Activated T-cell treated with anti-CD3 and anti-CD28 coated beads, Interleukin-2, amount 50 U/mL, for 48 hours (primary cell): ENCODE results near the gene FNBP1.

Source experiments
- DNase-seq, 2 experiments: peaks; one replicate each; pipeline ENCODE4 v3.0.0-alpha.2; 2020

The FNBP1 gene

DNA sequence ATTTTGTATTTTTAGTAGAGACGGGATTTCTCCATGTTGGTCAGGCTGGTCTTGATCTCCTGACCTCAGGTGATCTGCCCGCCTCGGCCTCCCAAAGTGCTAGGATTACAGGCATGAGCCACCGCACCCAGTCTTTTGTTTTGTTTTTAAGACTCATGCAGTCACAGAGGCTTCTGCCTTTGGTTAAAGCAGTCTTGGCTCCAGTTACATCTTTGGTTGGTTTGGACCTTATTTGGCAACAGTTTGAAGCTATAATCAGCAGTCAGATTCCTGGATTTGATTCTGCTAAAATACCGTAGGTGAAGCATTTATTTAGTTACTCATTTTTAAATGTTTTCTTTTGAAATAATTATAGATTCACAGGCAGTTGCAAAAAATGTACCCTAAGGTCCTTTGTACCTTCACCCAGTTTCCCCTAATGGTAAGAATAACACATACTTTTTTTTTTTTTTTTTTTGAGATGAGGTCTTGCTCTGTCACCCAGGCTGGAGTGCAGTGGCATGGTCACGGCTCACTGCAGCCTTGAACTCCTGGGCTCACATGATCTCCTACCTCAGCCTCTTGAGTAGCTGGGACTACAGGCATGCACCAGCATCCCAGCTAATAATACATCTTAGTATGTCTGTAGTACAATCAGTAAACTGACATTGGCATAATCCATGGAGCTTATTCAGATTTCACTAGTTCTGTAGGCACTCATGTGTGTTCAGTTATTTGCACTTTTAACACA is 192.0 kb downstream of the FNBP1 start:
- no peak for DNase-seq

DNA sequence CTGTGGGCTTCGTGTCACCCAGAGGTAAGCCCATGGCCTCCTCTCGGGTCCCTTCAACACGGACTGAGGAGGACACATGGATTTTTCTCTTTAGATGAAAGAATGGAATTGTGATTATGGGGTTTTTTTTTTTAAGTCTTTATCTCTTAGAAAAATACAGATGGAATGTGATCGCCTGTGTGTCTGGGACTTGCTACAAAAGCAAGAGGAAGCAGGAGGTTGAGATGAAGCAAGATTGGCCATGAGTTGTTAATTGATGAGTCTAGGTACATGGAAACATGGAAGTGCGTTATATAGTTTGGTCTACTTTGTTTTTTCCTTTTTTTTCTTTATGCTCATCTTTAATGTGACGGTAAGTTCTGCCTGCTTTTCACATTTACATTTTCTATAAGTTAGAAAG is 193.1 kb downstream of the FNBP1 start:
- no peak for DNase-seq

GRCh38 chr9:129848712-129849441 is 194.1 kb downstream of the FNBP1 start:
- no peak for DNase-seq

- no peak for DNase-seq
Observed at GRCh38 chr9:129845373-129845772, 197.6 kb downstream of the FNBP1 start.

GRCh38 chr9:129841071-129841470 is 201.9 kb downstream of the FNBP1 start:
- no peak for DNase-seq

GRCh38 chr9:129840034-129840433 is 203.0 kb downstream of the FNBP1 start:
- no peak for DNase-seq

- no peak for DNase-seq
Observed at GRCh38 chr9:129839324-129840023, 203.5 kb downstream of the FNBP1 start.

- peak in 1 of 2 experiments; percentile 52 for DNase-seq
Observed at GRCh38 chr9:129838707-129839259, 204.2 kb downstream of the FNBP1 start.
